Measurements from ENCODE around the gene COL5A1. TPM values are rescaled to one million over a fixed set of nuclear protein-coding genes. Genes with fewer than 3 reads are reported as not detected.

The COL5A1 gene
- total RNA-seq, 1 donor = 188 TPM

DNA sequence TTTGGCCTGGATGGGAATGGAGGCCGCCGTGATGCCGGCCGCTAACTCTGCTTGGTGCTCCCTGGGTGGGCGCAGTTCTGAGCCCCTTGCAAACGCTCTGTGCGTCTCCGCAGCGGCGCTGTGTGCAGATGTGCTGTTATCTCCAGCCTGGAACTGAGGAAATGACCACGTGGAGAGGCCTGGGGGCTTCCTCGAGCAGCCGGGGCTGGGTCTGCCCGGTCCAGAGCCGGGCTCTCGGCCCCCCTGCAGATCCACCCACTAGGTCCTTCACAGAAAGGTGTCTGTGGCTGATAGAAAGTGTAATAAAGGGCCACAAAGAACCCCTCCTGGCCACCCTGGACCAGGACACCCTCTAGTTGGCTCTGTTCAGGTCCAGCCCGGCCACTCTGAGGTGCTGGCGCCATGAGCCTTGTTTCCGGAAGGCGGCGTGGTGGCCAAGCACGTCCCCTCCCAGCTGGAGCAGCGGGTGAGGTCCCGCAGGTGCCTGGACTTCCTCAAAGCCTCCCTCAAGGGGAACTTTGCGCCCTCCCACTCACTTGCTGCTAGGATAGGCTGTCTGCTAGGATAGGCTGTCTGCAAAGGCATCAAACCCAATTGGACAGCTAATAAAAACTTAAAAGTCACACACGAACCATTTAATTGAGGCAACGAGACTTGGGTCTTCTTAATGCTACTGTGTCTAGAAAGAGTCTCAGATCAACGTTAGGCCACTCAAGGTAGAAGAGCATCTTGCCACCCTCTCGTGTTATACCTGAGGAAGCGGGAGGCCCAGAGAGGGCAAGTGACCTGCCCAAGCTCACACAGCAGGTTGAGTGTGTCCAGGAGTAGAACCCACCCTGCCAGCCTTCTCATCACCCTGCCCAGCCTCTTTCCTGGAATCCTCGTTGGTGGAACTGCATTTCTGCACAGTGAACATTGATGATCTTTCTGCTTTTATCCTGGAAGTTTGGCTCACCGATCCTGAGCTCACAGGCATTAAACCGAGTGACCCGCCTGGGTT, 129.7 kb downstream of the COL5A1 start:
- H3K4me3 ChIP-seq (ENCODE audit: low read depth, low read length) = no peak overlapping the region
- DNase-seq (ENCODE audit: low read depth) = no peak
- TF ChIP-seq, protein P1, sequence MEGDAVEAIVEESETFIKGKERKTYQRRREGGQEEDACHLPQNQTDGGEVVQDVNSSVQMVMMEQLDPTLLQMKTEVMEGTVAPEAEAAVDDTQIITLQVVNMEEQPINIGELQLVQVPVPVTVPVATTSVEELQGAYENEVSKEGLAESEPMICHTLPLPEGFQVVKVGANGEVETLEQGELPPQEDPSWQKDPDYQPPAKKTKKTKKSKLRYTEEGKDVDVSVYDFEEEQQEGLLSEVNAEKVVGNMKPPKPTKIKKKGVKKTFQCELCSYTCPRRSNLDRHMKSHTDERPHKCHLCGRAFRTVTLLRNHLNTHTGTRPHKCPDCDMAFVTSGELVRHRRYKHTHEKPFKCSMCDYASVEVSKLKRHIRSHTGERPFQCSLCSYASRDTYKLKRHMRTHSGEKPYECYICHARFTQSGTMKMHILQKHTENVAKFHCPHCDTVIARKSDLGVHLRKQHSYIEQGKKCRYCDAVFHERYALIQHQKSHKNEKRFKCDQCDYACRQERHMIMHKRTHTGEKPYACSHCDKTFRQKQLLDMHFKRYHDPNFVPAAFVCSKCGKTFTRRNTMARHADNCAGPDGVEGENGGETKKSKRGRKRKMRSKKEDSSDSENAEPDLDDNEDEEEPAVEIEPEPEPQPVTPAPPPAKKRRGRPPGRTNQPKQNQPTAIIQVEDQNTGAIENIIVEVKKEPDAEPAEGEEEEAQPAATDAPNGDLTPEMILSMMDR (IDR thresholded peaks at IDR 0.05; ENCODE audit: insufficient read depth, low read length) = no peak

DNA sequence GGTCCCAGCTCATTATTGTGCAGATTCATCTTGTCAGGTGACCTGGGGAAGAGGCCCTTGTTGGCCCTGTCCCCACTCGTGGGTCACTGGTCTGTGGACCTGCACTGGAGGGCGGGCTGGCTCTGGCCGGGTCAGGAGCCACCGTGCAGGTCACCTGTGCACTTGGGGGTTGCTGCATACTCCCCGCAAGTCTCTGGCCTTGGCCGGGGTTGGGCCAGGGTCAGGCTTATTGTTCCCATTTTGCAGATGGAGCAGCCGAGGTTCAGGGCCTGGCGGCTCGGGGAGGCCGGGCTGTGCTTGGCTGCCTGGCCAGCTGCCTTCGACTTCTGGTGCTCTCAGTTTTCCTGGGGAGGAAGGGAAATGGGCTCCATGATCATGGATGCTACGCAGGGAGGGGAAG, 130.7 kb downstream of the COL5A1 start:
- H3K4me3 ChIP-seq (ENCODE audit: low read depth, low read length) = no peak overlapping the region
- TF ChIP-seq, protein P1 (IDR thresholded peaks at IDR 0.05; ENCODE audit: insufficient read depth, low read length) = no peak
- DNase-seq (ENCODE audit: low read depth) = no peak

DNA sequence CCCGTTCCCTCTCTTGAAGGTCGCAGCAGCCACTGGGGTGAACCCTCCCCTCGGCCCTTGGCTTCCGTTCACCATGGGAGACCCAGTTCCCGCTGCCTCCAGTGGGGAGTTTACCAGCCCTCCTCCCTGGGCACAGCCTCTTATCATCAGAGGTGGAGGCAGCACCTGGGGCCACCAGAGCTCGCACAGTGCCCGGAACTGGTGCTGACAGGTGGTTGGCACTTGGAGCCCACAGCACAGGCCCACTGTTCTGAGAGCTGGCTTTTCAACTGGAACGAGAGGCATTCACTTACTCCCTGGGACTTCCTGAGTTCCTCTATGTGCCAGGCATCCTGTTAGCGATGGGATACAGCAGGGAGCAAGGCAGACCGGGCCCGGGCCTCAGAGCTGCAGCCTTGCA, 132.2 kb downstream of the COL5A1 start:
- TF ChIP-seq, protein P1 (IDR thresholded peaks at IDR 0.05; ENCODE audit: insufficient read depth, low read length) = no peak
- H3K4me3 ChIP-seq (ENCODE audit: low read depth, low read length) = no peak overlapping the region
- DNase-seq (ENCODE audit: low read depth) = no peak

DNA sequence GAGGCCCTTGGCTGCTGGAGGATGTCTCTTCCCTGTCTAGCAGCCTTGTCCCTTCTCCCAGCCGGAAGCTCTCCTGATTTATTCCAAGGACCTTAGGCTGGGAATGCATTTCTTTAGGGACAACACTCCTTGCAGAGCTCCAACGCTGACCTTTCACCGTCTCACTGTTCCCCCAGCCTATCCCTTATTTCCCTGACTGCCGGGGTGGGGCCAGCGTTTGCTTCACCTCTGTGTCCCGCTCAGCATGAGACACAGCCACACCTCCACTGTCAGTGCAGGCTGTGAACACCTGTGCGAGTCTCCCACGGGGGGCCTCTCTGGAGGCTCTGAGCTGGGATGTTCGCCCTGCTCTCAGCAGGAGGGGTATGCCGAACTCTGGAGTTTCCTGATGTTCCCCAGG, 132.8 kb downstream of the COL5A1 start:
- DNase-seq (ENCODE audit: low read depth) = no peak
- H3K4me3 ChIP-seq (ENCODE audit: low read depth, low read length) = no peak overlapping the region
- TF ChIP-seq, protein P1 (IDR thresholded peaks at IDR 0.05; ENCODE audit: insufficient read depth, low read length) = no peak

DNA sequence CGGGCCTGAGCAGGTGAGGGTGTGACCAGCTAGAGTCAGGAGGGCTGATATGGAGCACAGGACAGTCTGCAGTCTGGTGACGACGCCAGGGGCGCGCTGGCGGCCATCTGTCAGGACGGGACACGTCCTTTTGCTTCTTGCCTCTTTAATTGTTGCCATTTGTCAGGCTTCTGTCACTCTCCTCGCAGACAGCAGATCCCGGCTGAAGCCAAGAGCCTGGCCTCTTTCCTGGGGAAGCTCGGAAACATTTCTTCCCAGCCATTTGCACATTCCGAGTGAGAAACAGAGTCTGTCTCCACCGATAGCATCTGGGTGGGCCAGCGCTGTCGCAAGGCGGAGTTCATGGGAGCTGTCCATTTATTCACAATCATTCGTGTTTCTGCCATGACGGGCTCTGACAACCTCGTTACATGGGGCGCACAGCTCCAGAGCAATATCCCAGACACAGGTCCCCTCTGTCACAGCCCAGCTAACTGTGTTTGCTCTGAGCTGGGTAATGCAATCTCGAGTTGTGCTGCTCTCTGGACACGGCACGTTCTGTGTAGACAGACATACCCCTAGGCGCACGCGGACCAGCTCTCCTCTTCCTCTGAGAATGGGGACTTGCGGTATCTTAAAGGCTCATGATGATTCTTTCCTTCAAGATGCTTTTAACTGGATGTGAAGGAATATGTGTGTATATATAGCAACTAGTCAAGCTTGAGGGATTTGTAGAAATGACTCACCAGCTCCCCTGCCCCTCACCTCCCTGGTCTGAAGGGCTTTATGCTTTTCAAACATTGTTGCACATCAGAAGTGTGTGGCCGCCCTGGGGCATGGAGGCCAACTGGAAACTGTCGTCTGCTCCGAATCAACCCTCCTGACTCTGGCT, 133.7 kb downstream of the COL5A1 start:
- no peak overlapping the region for H3K4me3 ChIP-seq (ENCODE audit: low read depth, low read length)
- TF ChIP-seq, protein P1 (IDR thresholded peaks at IDR 0.05; ENCODE audit: insufficient read depth, low read length) = no peak
- peak; percentile 45 for DNase-seq (ENCODE audit: low read depth)

DNA sequence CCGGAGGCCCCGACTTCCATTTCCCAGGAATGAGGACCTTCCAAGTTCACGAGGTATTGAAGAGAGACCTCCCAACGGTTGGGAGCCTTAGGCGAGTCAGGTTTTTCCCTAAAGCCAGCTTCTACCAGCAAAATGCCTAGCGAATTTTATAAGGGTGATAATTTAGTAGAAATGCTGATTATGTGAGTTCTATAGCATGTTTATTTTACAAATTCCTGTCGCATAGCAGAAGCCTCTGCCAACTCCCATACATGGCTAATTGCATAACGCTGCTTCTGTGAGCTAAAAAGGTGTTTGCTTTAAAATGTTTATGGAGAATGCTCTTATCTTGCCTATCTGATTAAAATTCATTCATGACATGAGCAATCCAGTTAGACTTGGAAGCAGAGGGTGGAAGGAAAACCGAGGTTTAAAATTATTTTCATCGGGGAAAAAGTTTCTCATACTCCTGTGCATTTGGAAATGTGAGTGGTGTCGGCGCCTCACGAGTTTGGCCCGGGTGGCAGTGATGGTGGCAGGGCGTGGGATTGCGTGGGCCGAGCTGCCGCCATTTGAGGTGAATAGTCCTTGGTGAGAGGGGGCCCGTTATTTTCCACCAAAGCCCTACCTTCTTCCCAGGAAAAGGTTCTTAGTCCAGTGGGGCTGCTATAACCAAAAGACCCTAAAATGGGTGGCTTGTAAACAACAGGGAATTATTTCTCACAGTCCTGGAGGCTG, 134.6 kb downstream of the COL5A1 start:
- TF ChIP-seq, protein P1 (IDR thresholded peaks at IDR 0.05; ENCODE audit: insufficient read depth, low read length) = no peak
- no peak overlapping the region for H3K4me3 ChIP-seq (ENCODE audit: low read depth, low read length)
- DNase-seq (ENCODE audit: low read depth) = peak; percentile 51
